Fibroblast of mammary gland (primary cell): Measurements from ENCODE around the gene S1PR1.
"Not testable (repeated sequence)": the region's sequence is repeated elsewhere in the genome, so short reads cannot be mapped to it uniquely, and the experiment has no call there.

ENCODE experiments used
- DNase-seq: peaks from one replicate; pipeline ENCODE4 v3.0.0-alpha.2; 2010; ENCODE audit warnings: low read depth
- H3K4me3 ChIP-seq: 2 replicates; pipeline ENCODE4 v1.5.1; 2011; ENCODE audit warnings: low read depth, mild to moderate bottlenecking, low read length, moderate library complexity; ENCODE audit not compliant: control insufficient read depth
- TF ChIP-seq, protein P1 (sequence below): conservative IDR thresholded peaks from 2 replicates; pipeline ENCODE4 v1.5.1; 2011; ENCODE audit warnings: low read depth, low read length, inconsistent platforms; ENCODE audit not compliant: control insufficient read depth, insufficient read depth

Gene S1PR1

GRCh38 chr1:101219924-101220870 lies 16.6 kb upstream of the S1PR1 start:
- no peak for DNase-seq
- TF ChIP-seq, protein P1, sequence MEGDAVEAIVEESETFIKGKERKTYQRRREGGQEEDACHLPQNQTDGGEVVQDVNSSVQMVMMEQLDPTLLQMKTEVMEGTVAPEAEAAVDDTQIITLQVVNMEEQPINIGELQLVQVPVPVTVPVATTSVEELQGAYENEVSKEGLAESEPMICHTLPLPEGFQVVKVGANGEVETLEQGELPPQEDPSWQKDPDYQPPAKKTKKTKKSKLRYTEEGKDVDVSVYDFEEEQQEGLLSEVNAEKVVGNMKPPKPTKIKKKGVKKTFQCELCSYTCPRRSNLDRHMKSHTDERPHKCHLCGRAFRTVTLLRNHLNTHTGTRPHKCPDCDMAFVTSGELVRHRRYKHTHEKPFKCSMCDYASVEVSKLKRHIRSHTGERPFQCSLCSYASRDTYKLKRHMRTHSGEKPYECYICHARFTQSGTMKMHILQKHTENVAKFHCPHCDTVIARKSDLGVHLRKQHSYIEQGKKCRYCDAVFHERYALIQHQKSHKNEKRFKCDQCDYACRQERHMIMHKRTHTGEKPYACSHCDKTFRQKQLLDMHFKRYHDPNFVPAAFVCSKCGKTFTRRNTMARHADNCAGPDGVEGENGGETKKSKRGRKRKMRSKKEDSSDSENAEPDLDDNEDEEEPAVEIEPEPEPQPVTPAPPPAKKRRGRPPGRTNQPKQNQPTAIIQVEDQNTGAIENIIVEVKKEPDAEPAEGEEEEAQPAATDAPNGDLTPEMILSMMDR = no peak
- H3K4me3 ChIP-seq = no peak overlapping the region

- TF ChIP-seq, protein P1 = no peak
- H3K4me3 ChIP-seq = no peak overlapping the region
- DNase-seq = no peak
Measured at GRCh38 chr1:101220906-101221305, 15.9 kb upstream of the S1PR1 start.

- TF ChIP-seq, protein P1 = no peak
- no peak overlapping the region for H3K4me3 ChIP-seq
- DNase-seq = no peak
Measured at GRCh38 chr1:101221945-101222429, 14.8 kb upstream of the S1PR1 start.

GRCh38 chr1:101227837-101228236 lies 9.0 kb upstream of the S1PR1 start:
- TF ChIP-seq, protein P1 = no peak
- DNase-seq = no peak

DNA sequence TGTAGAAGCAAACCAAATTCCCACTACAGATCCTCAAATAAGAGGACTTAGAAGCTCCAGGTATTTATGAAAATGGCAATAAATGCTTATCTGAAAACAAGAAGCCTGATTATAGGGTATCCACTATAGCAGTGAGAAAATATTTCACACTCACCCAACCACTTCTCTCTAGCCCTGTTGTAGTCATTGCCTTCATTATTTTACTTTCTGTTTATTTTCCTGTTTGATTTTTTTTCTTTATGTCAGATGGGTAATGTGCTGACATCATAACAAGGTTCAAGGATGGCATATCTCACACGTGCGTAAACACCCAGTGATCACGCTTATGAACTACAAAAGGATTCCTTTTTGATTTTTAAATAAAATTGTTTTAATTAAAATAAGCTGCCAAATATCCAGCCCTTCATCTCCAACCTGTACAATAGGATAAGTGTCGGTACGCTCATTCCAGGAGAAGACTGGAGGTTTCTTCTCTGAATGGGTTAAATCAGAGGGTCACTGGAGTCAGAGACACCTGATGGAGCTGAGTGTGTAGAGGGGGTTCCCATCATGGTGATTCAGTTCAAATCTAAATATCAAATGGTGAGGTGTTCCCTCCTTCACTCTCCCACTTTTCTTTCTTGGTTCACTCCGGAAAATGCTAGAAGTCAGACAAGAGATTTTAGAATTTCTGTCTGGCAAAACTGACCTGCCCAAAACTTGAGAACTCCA lies 8.2 kb upstream of the S1PR1 start:
- TF ChIP-seq, protein P1 = no peak
- H3K4me3 ChIP-seq = no peak overlapping the region
- DNase-seq = no peak

More at GRCh38 chr1:101227837-101228236, 9.0 kb upstream of the S1PR1 start:
- H3K4me3 ChIP-seq = no peak overlapping the region

GRCh38 chr1:101232182-101232581 lies 4.6 kb upstream of the S1PR1 start:
- H3K4me3 ChIP-seq, DNase-seq: not testable (repeated sequence)

- DNase-seq = no peak
- TF ChIP-seq, protein P1 = no peak
- no peak overlapping the region for H3K4me3 ChIP-seq
Measured at GRCh38 chr1:101233495-101233894, 3.3 kb upstream of the S1PR1 start.
